Endothelial cell of umbilical vein (primary cell): ENCODE measurements around the gene GOLGA8B.
"Not testable (repeated sequence)": the region's sequence is repeated elsewhere in the genome, so short reads cannot be mapped to it uniquely, and the experiment has no call there.

ENCODE experiments used
- CTCF ChIP-seq, 2 donors: IDR thresholded peaks; 1 replicate in 1 of 2; 2 replicates in 1 of 2; pipeline ENCODE4 v1.5.1; 2011; ENCODE audit warnings: low read length in 2 of 2, mild to moderate bottlenecking in 2 of 2, moderate library complexity in 2 of 2, control low read depth in 1 of 2, inconsistent platforms in 1 of 2, low read depth in 1 of 2; ENCODE audit not compliant: insufficient read depth in 1 of 2; ENCODE audit errors: extremely low read depth in 1 of 2
- EZH2 ChIP-seq: IDR thresholded peaks from 2 replicates; pipeline ENCODE4 v1.6.1; 2012; ENCODE audit warnings: borderline replicate concordance, low read depth, mild to moderate bottlenecking, moderate library complexity, low read length, inconsistent platforms; ENCODE audit not compliant: severe bottlenecking
- POLR2A ChIP-seq: IDR thresholded peaks from 2 replicates; pipeline ENCODE4 v1.6.1; 2012; ENCODE audit warnings: low read depth, mild to moderate bottlenecking, control low read depth, low read length
- POLR2AphosphoS5 ChIP-seq: IDR thresholded peaks from 2 replicates; pipeline ENCODE4 v1.6.1; 2012; ENCODE audit warnings: low read depth, mild to moderate bottlenecking, control low read depth, low read length, moderate library complexity; ENCODE audit not compliant: insufficient read depth

- not testable (repeated sequence) for TF ChIP-seq CTCF (IDR thresholded peaks at IDR 0.05; ENCODE audit: extremely low read depth in 1 of 2, insufficient read depth in 1 of 2, low read depth in 1 of 2, low read length in 2 of 2); POLR2AphosphoS5; POLR2A; EZH2
Measured at GRCh38 chr15:34580251-34581042, 3.0 kb downstream of the GOLGA8B start.
